ENCODE results near the gene UBP1. TPM values are rescaled to one million over a fixed set of nuclear protein-coding genes. Genes with fewer than 3 reads are reported as not detected.
"Not testable (repeated sequence)": the region's sequence is repeated elsewhere in the genome, so short reads cannot be mapped to it uniquely, and the experiment has no call there.

UBP1 gene
- total RNA-seq, 1 donor from 2014 or later: 78.1 TPM

DNA sequence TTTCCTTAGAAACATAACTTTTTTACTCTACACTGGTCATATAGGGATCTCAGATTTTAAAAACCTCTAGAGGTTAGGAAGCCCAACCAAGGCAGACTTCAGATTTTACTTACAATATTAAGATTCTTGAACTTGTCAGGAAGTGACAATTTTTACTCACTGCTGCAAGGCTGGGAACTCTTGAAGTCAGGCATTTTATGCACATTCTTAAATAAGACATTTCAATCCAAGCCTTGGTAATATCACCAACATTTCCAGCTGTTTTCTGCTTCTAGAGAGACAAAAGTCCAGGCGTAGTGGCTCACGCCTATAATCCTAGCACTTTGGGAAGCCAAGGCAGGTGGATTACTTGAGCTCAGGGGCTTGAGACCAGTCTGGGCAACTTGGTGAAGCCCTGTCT lies 33.6 kb upstream of the UBP1 start:
- Mint-ChIP-seq H3K4me3 (ENCODE audit: low read depth) (no peak overlapping the region), H3K4me1 (ENCODE audit: low read depth) (no peaks in the 10 kb centered on the region), H3K36me3 (ENCODE audit: insufficient read depth) (peaks cover under 1% of the 10 kb centered on the region), H3K27me3 (no peaks in the 10 kb centered on the region), H3K9me3 (ENCODE audit: low read depth) (no peaks in the 10 kb centered on the region), H3K27ac (no peak overlapping the region)
- DNase-seq (ENCODE audit: low spot score, unreplicated experiment): no peak
- TF ChIP-seq, protein P1, sequence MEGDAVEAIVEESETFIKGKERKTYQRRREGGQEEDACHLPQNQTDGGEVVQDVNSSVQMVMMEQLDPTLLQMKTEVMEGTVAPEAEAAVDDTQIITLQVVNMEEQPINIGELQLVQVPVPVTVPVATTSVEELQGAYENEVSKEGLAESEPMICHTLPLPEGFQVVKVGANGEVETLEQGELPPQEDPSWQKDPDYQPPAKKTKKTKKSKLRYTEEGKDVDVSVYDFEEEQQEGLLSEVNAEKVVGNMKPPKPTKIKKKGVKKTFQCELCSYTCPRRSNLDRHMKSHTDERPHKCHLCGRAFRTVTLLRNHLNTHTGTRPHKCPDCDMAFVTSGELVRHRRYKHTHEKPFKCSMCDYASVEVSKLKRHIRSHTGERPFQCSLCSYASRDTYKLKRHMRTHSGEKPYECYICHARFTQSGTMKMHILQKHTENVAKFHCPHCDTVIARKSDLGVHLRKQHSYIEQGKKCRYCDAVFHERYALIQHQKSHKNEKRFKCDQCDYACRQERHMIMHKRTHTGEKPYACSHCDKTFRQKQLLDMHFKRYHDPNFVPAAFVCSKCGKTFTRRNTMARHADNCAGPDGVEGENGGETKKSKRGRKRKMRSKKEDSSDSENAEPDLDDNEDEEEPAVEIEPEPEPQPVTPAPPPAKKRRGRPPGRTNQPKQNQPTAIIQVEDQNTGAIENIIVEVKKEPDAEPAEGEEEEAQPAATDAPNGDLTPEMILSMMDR (IDR thresholded peaks at IDR 0.05; ENCODE audit: unreplicated experiment): no peak

GRCh38 chr3:33467786-33468185 lies 27.6 kb upstream of the UBP1 start:
- H3K4me3 Mint-ChIP-seq (ENCODE audit: low read depth): no peak overlapping the region
- no peaks in the 10 kb centered on the region for H3K4me1 Mint-ChIP-seq (ENCODE audit: low read depth)
- TF ChIP-seq, protein P1 (IDR thresholded peaks at IDR 0.05; ENCODE audit: unreplicated experiment): no peak
- H3K27me3 Mint-ChIP-seq: no peaks in the 10 kb centered on the region
- H3K9me3 Mint-ChIP-seq (ENCODE audit: low read depth): peaks cover 11% of the 10 kb centered on the region
- no peak for DNase-seq (ENCODE audit: low spot score, unreplicated experiment)
- peaks cover 11% of the 10 kb centered on the region for H3K36me3 Mint-ChIP-seq (ENCODE audit: insufficient read depth)
- H3K27ac Mint-ChIP-seq: no peak overlapping the region

- peaks cover 11% of the 10 kb centered on the region for H3K36me3 Mint-ChIP-seq (ENCODE audit: insufficient read depth)
- DNase-seq (ENCODE audit: low spot score, unreplicated experiment): no peak
- H3K27ac Mint-ChIP-seq: no peak overlapping the region
- H3K4me3 Mint-ChIP-seq (ENCODE audit: low read depth): no peak overlapping the region
- no peaks in the 10 kb centered on the region for H3K4me1 Mint-ChIP-seq (ENCODE audit: low read depth)
- peaks cover 14% of the 10 kb centered on the region for H3K9me3 Mint-ChIP-seq (ENCODE audit: low read depth)
- TF ChIP-seq, protein P1 (IDR thresholded peaks at IDR 0.05; ENCODE audit: unreplicated experiment): no peak
- H3K27me3 Mint-ChIP-seq: no peaks in the 10 kb centered on the region
Observed at GRCh38 chr3:33461097-33461496, 20.9 kb upstream of the UBP1 start.

- Mint-ChIP-seq H3K9me3 (ENCODE audit: low read depth) (peaks cover 14% of the 10 kb centered on the region), H3K36me3 (ENCODE audit: insufficient read depth) (peaks cover 20% of the 10 kb centered on the region)
Observed at GRCh38 chr3:33459577-33459976, 19.4 kb upstream of the UBP1 start.

DNA sequence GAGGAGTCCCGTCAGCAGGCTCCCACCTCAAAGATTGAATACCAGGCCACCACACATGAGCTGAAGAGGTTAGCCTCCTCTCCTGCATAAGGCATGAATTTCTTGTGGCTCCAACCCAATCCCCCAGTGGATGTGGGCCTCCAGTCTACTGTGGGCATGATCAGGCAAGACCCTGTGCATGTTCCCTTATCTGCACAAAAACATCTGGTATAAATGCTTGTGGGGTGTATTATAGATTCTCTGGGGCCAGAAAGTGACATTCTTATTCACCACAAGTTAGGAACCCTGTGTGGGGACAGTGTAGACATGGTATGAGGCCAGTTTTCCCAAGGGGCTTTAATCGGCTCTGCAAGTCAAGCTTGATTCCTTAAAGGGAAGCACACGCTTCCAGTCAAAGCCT lies 18.2 kb upstream of the UBP1 start:
- no peak overlapping the region for H3K27ac Mint-ChIP-seq
- DNase-seq (ENCODE audit: low spot score, unreplicated experiment): no peak
- no peak overlapping the region for H3K4me3 Mint-ChIP-seq (ENCODE audit: low read depth)
- peaks cover 14% of the 10 kb centered on the region for H3K9me3 Mint-ChIP-seq (ENCODE audit: low read depth)
- H3K4me1 Mint-ChIP-seq (ENCODE audit: low read depth): no peaks in the 10 kb centered on the region
- no peaks in the 10 kb centered on the region for H3K27me3 Mint-ChIP-seq
- peaks cover 26% of the 10 kb centered on the region for H3K36me3 Mint-ChIP-seq (ENCODE audit: insufficient read depth)
- TF ChIP-seq, protein P1 (IDR thresholded peaks at IDR 0.05; ENCODE audit: unreplicated experiment): no peak

More at GRCh38 chr3:33459577-33459976, 19.4 kb upstream of the UBP1 start:
- not testable (repeated sequence) for H3K27ac Mint-ChIP-seq; DNase-seq (ENCODE audit: low spot score, unreplicated experiment); H3K4me1 Mint-ChIP-seq (ENCODE audit: low read depth); H3K27me3 Mint-ChIP-seq; H3K4me3 Mint-ChIP-seq (ENCODE audit: low read depth)

DNA sequence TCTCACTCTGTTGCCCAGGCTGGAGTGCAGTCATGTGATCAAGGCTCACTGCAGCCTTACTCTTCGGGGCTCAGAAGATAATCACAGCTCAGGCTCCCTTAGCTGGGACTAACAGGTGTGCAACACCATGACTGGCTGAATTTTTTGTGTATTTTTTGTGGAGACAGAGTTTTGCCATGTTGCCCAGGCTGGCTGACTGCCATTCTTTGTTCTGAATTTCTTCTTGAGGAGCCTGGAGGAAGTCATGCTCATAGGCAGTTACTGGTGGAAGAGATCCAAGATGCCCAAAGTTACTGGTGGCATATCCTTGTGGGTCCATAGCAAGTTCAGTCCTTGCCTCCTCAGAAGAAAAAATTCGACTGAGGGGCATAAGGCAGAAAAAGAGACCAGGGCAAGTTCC lies 16.6 kb upstream of the UBP1 start:
- TF ChIP-seq, protein P1 (IDR thresholded peaks at IDR 0.05; ENCODE audit: unreplicated experiment): no peak
- Mint-ChIP-seq H3K36me3 (ENCODE audit: insufficient read depth) (peaks cover 25% of the 10 kb centered on the region), H3K4me1 (ENCODE audit: low read depth) (no peaks in the 10 kb centered on the region), H3K9me3 (ENCODE audit: low read depth) (peaks cover 14% of the 10 kb centered on the region), H3K27ac (no peak overlapping the region), H3K27me3 (no peaks in the 10 kb centered on the region), H3K4me3 (ENCODE audit: low read depth) (no peak overlapping the region)
- no peak for DNase-seq (ENCODE audit: low spot score, unreplicated experiment)

Measured in progenitor cell of endocrine pancreas (in vitro differentiated cells).